ENCODE results near the gene SACS.
A peak's percentile ranks its signal among the peaks of the same experiment; 100 is the strongest.
"Not testable (repeated sequence)": the region's sequence is repeated elsewhere in the genome, so short reads cannot be mapped to it uniquely, and the experiment has no call there.

The SACS gene

DNA sequence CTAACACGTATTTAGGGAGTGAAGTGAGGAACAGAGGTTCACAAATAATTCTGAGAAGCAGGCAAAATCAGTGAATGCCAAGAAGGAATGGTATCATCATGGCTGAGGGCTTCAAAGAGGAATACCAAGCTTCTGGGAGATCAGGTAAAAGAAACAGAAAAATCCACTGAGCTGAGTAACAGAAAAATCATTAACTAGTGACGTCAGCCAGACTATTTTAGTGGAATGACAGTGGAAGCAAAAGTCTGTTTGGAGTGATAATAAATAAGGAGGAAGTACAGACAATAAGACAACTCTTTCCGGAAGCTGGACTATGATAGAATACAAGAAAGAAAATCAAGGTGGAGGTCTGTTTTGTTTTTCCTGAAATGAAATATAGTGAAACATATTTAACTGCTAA, 83.5 kb downstream of the SACS start:
- DNase-seq: no peak

DNA sequence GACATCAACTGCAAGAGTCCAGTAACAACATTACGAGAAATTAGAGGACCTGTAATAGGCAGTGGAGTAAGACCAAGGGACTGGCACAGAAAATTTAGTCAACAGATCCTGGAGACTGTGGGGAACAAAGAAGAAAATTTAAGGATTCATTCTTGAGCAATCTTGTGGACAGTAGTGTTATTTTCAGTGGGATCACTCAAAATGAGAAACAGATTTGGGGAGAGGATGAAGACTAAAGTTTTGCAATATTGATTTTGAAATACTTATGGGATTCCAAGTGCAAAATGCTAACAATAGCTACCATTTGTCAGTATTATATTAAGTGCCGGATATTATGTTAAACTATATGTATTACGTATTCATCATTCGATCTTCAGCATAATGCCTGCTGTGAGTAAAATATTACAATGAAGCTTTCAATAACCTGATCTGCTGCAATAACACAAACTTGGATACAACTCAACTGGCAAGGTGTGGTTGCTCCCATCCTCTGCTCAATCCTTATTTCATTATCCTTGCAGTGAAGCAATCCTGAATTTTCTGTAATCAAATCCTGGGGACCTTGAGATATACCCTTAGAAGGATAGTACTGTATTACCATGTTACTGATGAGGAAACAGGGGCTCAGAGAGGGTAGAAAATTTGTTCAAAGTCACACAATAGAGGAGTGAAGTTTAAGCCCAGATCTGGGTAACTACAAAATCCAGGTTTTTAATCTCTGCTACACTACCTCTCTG, 84.2 kb downstream of the SACS start:
- DNase-seq: no peak

DNA sequence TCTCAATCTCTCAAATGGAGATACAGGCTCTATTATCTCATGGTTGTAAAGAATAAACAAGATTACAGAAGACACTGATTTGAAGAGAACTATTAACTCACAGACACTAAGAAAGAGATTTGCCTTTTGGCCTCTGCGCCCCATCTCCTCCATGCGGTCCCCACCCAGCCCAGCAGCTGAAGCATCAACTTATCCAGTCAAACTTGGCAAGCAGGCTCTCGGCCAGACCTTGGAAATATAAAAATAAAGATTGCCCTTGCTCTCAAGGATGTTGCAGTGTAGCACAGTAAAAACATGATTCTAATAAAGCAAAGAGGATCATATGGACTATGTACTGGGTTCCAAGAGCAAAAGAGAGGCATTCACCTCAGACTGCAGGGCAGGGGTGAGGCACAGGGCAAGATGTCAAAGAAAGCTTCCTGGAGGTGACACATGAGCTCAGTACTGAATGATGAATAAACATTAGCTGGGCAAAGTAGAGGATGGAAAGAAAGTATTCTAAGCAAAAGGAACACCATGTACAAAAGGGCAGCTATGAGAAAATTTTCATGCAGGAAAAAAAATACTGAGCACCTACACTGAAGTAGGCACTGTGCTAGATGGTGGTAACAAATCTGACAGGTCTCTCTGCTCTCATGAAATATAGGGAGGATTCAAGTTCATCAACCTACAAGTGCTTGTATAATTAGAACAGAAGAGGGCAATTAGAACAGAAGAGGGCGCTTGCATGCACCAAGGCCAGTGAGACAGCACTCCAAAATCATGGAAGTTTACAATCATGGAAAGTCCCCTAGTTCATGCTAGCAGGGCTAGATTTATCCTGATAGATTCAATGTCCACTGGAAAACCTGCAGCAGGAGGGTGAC, 85.0 kb downstream of the SACS start:
- no peak for DNase-seq

DNA sequence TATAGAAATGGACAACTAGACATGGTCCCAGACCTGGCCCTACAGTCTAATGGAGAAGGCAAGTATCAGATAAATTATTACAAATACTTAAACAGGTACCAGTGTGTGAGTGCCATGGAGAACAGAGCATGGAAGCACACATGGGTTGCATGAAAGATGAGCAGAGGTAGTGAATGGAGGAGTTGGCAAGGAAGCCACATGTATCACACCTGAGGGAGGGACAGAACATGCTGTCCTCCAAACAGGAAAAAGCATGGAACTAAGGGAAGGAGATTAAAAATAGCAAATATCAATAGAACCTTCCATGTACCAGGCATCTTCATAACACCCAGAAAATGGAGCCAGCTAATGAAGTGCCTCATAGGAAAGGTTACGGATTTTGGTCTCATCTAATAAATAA, 85.9 kb downstream of the SACS start:
- DNase-seq: no peak

DNA sequence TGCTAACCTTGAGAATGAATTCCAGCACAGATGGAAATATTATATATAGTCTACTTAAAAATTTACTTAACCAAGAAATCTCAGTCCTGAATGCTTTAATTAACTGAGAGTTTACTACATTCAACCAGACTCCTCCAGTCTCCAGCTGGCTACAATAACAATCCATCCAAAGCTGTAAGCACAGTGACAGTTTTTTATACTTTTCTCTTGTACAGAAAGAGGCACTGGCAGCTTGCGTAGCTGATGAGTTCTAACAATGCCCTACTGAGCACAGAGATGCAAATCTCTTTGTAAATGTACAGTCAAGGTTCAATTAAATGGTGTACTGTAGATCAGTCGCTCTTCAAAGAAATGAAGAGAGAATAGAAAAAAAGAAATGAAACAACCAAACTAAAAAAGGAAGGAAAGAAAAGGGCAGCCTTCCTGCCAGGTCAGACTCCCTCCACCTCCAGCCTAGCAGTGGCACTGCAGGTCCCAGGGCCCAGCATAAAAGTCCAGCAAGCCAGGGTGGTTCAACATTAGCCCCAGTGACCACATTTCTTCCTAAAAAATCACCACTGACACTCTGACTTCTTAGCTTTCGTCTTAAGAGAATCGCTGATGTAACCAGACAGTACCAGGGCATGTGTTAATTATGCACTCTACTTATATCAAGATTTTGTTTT, 88.4 kb downstream of the SACS start:
- DNase-seq: no peak

DNA sequence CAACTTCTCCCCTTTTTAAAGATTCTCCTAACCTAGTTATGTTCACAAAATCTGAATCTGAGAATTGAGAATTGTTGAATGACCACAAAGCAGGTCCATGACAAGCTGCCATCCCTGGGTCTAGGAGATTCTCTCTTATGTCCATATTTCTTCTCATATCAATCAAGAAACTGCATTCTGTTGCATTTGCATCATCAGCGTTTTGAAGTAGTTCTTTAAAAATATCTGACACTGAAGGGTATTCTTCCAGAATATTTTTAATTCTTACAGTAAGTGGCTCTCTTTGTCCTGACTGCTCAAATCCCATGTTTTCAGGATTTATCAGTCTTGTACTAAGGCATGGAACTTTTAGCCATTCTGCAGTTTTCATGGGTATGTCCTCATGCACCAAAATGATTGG, 94.3 kb downstream of the SACS start:
- DNase-seq: no peak

DNA sequence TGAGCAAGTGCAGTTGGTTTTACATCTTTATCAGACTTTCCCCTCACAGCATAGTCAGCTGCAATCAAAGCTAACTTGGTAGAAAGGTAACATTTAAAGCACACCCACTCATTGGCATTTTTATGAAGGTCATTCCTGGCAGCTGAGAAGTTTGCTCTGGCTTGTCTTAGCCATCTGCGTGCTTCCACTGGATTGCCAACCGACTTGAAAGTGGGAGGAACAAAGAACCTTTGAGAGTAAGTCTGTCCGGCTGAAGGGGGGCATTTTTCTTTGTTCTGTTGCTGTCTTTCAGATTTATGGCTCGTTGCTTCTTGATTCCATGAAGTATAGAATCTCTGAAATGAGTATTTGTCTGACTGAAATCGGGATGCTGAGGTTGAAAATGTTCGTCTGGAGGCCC, 103.1 kb downstream of the SACS start:
- no peak for DNase-seq

DNA sequence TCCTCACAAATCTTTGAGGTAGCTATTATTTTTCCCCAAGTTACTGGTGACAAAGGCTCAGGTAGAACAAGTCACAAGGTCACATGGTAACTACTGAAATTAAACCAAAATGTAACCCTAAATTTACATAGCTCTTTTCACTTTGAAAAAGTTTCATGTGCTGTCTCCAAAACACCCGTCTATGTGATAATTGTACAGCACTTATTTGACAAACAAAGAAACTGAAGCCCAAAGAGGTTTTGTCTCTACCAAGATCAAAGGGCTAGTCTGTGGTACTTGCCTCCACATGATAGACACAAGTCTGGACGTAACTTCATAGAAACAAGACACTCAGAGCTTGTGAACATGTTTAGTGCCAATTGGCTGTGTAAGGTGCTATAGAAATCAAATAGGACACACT, 108.3 kb downstream of the SACS start:
- no peak for DNase-seq

DNA sequence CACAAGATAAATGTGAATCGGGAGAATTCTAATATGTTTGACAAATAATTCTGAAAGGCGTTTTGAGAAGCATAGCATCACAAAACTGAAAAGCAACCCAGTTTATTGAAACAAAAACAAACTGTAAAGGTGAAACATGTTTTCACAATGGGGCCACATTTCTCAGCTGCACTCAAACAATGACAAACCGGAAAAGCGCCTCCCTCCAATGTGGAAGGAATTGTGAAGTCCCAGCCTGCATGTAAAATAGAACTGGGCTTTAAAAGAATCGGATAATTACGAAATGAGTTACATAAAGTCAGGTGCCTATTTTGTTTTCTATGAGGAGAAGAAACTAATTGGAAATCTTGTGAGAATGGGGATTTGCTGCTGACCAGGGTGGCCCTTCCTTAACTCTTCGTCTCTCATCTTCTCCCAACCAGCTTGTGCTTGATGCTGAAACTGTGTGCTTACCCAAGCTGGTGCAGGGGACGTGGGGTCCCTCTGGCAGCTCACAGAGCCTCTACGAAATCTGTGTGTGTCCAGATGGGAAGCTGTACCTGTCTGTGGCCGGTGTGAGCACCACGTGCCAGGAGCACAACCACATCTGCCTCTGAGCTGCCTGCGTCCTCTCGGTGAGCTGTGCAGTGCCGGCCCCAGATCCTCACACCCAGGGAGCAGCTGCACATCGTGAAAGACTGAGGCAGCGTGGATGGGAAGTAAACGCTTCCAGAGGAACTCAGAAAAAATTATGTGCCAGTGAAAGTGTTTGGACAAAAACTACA, 109.4 kb downstream of the SACS start:
- DNase-seq: no peak

DNA sequence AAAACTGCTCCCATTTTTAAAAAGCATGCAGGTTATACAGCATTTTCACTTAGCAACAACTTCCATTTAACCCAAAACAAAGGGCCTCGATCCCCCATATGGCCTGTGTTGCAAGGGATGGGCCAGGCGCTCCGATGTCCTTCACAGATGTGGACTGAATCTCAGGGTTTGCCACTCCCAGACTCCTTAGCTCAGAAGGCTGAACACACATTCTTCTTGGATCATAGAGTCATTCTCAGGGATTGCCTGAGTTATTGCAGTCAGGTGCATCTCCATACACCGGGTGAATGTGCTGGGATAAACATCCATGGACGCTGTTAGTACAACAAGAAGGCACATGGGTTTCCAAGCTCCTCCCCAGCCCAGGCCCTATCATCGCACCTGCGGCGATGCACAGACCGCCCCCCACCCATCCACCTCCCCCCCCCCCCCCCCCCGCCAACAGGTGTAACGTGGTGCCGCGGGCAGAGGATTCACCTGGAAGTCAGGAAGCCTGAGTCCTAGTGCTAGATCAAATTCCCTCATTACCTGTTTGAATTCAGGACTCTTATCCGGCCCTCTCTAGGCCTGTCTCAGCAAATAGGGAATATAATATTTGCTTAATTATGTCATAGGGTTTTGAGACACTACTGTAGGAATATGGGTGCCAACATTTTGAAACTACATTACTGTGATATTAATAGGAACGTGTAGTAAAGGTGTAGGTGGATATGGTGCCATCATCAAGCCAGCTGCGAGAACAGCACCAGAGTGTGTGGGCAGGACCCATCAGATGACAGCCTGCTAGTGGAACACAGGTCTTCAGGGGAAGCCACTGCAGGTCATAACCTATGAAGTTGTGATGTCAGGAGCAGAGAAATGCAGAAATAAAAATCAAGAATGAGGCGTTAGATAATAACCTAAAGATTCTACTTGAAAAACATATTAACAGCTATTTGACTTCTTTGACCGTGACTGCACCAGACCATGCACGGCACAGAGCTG, 110.9 kb downstream of the SACS start:
- DNase-seq: no peak

DNA sequence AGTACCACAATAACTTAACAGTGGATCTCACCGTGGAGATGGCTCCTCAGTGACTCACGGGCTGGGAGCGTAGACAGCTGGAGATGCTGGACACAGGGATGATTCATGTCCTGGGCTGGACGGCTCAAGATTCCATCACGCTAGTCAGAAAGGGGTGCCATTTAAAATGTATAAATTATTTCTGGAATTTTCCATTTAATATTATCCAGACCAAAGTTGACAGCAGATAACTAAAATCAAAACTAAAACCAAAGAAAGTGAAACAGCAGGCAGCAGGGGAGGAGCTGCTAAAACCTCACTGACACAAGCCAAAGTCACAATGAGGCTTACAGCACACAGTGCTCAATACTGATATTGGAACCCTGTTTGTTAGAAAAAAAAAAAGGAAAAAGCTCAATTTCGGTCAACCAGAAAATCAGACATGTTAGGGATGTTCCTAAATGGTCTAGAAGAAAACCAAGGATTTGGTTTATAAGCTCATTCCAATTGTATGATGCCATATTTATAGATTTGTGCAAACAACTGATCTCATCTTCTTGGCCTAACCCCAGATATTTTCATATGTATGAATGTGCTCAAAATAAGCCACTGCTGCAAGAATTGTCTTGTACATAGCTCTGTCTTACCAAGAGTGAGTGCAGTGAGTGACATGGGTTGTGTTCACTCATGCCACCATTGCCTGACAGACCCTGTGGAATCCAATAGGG, 111.8 kb downstream of the SACS start:
- peak; percentile 0 for DNase-seq

DNA sequence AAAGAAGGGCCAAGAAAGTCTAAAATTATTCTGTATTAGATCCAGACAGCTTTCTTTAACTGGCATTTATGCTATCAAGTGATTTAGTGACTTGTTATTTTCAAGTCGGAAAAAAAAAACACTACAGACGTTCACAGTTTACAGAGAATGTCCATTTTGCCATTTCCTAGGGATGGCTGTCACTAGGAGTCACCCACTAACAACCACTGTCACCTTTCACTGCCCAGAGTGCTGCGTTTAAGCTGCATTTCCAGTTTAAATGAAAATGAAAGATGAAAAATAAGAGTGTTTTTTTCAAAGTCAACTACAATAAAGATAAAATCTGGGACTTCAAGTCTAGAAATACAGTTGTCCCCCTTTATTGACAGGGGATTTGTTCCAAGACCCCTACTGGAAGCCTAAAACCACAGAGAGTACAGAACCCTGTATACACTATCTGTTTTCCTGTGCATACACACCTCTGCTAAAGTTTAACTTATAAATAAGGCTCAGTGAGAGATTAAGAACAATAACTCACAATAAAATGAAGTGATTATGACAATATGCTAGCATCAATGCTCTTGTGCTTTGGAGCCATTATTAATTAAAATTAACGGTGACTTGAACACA, 112.5 kb downstream of the SACS start:
- no peak for DNase-seq

DNA sequence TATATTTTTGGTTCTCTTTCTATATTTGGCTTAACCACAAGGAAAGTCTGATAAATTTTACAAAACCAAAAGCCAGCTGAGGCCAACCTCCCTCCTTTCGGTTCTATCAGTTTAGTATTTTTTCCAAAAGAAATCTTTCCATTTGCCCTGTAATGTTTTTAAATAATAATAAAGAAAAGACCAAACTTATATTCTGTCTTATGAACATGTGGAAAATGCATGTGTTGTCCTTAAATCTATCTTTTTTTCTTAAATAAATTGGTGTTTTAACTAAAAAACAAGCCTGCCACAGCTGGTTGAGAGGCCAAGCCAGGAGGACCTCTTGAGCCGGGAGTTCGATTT, 113.6 kb downstream of the SACS start:
- no peak for DNase-seq

DNA sequence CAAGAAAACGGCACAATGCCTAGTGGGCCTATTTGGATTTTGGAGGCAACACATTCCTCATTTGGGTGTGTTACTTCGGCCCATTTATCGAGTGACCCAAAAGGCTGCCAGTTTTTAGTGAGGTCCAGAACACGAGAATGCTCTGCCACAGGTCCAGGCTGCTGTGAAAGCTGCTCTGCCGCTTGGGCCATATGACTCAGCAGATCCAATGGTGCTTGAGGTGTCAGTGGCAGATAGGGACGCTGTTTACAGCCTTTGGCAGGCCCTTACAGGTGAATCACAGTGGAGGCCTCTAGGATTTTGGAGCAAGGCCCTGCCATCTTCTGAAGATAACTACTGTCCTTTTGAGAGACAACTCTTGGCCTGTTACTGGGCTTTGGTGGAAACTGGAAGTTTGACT, 118.7 kb downstream of the SACS start:
- not testable (repeated sequence) for DNase-seq

DNA sequence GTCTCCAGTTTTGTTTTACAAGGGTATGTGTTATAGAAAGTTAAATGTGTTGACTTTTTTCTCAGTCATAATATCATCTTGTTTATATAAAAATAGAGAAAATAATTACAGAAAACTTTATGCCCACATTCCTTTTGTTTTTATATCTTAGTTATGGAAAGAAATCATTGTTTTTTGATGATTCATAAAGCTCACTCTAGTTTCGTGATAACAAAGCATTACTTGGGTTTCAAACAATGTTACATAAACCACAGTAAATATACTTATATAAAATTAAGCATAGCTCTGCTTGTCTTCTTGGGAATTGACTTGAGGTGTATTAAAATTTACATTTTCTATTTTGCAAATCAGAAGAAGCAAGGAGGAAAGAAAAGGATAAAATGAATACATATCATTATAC, 140.9 kb downstream of the SACS start:
- no peak for DNase-seq

DNA sequence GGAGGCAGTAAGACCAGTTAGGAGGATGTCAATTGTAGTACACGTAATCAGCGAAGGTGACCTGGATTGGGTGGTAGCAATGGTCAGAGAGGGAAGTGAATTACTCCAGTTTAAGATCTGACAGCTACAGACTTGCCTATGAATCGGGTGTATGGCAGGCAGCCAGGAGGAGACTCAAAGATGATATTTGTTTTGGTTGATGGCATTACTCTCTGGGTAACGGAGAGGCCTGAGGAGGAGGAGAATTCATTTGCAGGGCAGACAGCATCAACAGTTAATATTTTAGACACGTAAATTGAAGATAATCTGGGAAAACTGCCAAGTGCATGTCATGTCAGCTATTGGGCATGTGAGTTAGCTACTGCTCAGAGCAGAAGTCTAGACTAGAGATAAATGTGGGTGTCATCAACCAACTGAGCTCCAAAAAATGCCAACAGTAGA, 143.6 kb downstream of the SACS start:
- peak; percentile 6 for DNase-seq

DNA sequence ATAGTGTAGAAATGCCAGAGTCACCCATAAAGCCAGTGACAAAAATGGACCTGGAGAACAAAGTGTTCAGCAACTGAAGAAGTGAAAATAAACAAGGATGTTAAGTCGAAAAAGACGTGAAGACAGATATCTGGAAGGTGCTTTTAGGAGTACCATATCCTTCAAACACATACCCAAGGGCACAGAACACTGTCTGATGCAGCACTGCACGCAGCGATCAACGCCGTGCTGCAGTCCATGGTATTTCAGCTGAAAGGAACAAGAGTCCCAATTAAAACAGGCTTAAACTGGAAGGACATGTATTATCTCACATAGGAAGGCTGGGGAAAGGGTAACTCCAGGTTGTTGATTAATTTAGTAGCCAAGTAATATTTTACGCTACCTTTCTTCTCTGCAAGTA, 144.5 kb downstream of the SACS start:
- no peak for DNase-seq

DNA sequence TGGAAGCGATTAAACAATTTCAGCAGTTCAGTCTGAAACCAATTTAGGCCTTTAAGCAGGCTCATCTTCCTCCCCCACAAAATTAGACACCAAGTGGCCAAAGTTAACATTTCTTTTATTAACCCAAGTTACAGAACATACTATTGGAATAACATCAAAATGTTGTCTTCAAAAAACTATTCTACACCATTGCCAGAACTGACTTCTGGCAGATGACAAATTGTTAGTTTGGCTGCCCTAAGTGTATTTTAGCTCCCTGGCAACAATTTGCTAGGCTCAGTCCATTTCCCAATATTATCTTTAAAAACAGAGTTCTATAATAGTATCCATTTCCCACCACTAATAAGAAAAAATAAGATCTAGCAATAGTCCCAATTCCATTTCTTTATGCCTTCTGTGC, 144.9 kb downstream of the SACS start:
- DNase-seq: no peak

DNA sequence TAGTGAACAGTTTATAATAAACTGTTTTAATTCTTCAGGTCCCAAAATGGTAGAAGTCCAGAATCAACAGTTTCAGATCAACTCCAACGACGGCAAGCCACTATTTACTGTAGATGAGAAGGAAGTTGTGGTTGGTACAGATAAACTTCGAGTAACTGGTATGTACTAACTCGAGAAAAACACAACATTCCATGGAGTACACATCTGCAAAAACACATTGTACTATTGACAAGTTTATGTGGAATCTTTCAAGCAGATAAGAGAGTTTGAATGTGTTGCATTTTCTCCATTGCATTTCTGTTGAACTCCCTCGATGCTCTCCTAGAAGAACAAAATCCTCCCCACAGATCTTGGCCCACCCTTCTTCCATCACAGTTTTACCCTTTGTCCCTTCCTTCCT, 154.2 kb downstream of the SACS start:
- no peak for DNase-seq
